DMS153 treated with DMSO at 0.1 percent for 48 hours (cell line): Measurements from ENCODE around the gene USF2.

Source experiments
- DNase-seq: peaks from one replicate; lab custom pipeline; 2025; ENCODE audit not compliant: unreplicated experiment; lab: John Stamatoyannopoulos, UW

The USF2 gene

GRCh38 chr19:35296644-35297514 is 28.1 kb downstream of the USF2 start:
- DNase-seq: no peak

- DNase-seq: no peak
Measured at GRCh38 chr19:35297515-35297848, 28.7 kb downstream of the USF2 start.

GRCh38 chr19:35297922-35298321 is 29.2 kb downstream of the USF2 start:
- DNase-seq: no peak

GRCh38 chr19:35298561-35298972 is 29.8 kb downstream of the USF2 start:
- DNase-seq: no peak

- no peak for DNase-seq
Measured at GRCh38 chr19:35299523-35300338, 31.0 kb downstream of the USF2 start.

- no peak for DNase-seq
Measured at GRCh38 chr19:35300339-35300649, 31.5 kb downstream of the USF2 start.

GRCh38 chr19:35301961-35302360 is 33.2 kb downstream of the USF2 start:
- DNase-seq: no peak

- DNase-seq: no peak
Measured at GRCh38 chr19:35302446-35302845, 33.7 kb downstream of the USF2 start.

- no peak for DNase-seq
Measured at GRCh38 chr19:35303357-35303915, 34.7 kb downstream of the USF2 start.

- DNase-seq: no peak
Measured at GRCh38 chr19:35304036-35304435, 35.3 kb downstream of the USF2 start.

- no peak for DNase-seq
Measured at GRCh38 chr19:35305181-35305580, 36.4 kb downstream of the USF2 start.

GRCh38 chr19:35306473-35307246 is 37.9 kb downstream of the USF2 start:
- no peak for DNase-seq

GRCh38 chr19:35307931-35308330 is 39.2 kb downstream of the USF2 start:
- no peak for DNase-seq

- no peak for DNase-seq
Measured at GRCh38 chr19:35308910-35309309, 40.1 kb downstream of the USF2 start.

GRCh38 chr19:35309481-35310279 is 40.9 kb downstream of the USF2 start:
- no peak for DNase-seq

- no peak for DNase-seq
Measured at GRCh38 chr19:35310331-35310730, 41.6 kb downstream of the USF2 start.

- DNase-seq: no peak
Measured at GRCh38 chr19:35310811-35311465, 42.2 kb downstream of the USF2 start.

- DNase-seq: no peak
Measured at GRCh38 chr19:35311901-35312665, 43.3 kb downstream of the USF2 start.

GRCh38 chr19:35313587-35313986 is 44.8 kb downstream of the USF2 start:
- DNase-seq: no peak
